ENCODE measurements around the gene TXNDC12.

The TXNDC12 gene

DNA sequence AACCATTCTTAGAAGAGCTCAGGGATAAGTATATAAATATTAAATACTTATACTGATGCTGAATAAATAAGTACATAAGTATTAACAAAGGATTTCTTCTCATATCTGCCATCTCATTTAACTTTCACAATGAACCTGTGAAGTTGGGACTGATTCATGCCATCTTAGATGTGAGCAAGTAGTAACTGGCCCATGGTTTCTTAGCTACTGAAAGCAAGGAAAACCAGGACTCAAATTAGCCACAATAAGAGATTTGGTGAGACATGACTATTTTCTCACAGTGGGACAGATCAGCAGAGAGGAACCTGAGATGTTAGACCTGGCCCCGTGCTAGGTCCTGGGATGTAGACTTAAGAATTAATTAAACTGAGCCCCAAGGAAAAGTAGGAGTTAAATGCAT lies 56.3 kb downstream of the TXNDC12 start:
- no peak for DNase-seq (ENCODE audit: low spot score)

GRCh38 chr1:51997974-51998382 lies 57.0 kb downstream of the TXNDC12 start:
- DNase-seq (ENCODE audit: low spot score): no peak

- DNase-seq (ENCODE audit: low spot score): peak; percentile 70
Observed at GRCh38 chr1:51990478-51990965, 64.5 kb downstream of the TXNDC12 start, which contains the start of gene RAB3B. RAB3B (minus strand) TSS chr1:51990700; CDS start chr1:51977117, 13,583 bp downstream.

DNA sequence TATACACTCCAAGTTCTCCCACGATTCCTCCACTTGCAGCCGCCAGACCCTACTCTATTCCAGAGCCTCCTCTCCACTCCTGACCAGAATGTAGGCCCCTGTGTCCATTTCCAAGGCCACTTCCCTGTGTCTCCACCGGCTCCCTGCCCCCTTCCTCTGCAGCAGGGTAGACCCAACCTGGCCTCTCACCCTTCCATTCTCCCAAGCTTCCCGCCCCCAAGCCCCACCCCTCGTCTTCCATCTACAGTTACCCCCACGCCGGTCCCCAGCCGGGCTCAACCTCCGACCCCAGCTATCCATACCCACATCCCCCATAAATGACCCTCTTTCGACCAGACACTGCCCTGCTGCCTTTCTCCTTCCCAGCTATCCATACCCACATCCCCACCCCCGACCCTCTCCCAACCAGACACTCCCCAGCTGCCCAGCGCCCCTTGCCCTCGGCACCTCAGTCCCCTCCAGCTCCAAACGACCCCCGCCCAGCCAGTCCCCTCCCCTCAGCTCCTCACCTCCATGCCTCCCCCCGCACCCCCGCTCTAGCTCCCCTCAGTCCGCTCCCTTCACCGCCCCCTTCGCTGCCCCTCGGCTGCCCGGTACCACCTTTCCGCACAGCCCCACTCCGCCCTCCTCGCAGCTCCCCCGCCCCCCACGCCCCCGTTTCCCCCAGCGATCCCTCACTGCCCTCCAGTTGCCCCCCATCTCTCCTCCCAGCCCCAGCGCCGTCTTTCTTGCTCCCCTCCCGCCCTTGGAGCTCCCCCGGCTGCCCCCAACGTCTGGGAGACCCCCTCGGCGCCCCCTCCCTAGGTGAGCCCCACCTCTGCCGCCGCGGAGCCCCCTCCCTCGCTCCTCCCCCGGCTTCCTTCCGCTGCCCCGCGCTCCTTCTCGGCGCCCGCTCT lies 65.2 kb downstream of the TXNDC12 start:
- no peak for DNase-seq (ENCODE audit: low spot score)

DNA sequence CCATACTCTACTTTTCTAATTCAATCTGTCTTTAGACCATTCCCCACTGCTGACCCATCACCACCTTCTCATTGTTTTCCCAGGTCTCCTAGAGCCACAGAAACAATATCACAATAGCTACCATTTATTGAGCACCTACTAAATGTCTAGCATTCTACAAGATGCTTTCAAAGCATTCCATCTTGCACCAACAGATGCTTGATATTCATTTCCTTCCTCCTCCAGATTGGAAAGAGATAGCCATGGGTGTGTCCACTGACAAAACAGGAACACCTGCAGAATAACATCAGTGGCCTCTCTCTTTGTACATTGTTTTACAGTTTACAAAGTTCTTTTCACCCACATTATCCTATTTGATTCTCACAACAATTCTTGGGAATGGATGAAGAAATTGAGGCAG lies 66.7 kb downstream of the TXNDC12 start:
- DNase-seq (ENCODE audit: low spot score): no peak

GRCh38 chr1:51986718-51987117 lies 68.3 kb downstream of the TXNDC12 start:
- peak; percentile 40 for DNase-seq (ENCODE audit: low spot score)

DNA sequence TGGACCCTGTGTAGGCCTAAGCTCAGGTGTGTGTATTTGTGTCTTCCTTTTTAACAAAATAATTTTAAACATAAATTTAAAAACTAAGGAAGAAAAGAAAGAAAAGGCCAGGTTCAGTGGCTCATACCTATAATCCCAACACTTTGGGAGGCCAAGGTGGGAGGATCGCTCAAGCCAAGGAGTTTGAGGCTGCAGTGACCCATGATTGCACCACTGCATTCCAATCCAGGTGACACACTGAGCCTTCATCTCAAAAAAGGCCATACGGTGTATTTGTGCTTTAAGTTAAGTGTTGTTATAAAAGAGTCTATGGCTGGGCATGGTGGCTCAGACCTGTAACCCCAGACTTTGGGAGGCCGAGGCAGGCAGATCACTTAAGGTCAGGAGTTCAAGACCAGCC lies 72.8 kb downstream of the TXNDC12 start:
- no peak for DNase-seq (ENCODE audit: low spot score)

- DNase-seq (ENCODE audit: low spot score): no peak
Observed at GRCh38 chr1:51981555-51981954, 73.4 kb downstream of the TXNDC12 start.

DNA sequence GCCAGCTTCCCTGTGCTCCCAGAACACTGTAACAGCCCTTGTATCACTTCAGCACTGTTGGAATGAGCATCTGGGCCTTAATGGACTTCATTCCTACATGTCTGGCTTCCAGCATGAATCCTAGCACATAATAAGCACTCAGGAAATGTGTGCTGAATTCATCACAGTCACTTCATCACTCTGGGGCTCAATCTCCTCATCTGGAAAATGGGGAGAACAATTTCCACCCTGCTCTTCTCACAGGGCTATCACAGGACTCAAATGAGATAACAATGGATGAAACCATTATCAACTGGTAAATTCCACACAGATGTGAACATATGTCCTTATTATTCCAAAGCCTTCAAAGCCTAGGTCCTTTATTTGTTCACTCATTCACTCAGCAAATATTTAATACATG lies 76.9 kb downstream of the TXNDC12 start:
- DNase-seq (ENCODE audit: low spot score): no peak

DNA sequence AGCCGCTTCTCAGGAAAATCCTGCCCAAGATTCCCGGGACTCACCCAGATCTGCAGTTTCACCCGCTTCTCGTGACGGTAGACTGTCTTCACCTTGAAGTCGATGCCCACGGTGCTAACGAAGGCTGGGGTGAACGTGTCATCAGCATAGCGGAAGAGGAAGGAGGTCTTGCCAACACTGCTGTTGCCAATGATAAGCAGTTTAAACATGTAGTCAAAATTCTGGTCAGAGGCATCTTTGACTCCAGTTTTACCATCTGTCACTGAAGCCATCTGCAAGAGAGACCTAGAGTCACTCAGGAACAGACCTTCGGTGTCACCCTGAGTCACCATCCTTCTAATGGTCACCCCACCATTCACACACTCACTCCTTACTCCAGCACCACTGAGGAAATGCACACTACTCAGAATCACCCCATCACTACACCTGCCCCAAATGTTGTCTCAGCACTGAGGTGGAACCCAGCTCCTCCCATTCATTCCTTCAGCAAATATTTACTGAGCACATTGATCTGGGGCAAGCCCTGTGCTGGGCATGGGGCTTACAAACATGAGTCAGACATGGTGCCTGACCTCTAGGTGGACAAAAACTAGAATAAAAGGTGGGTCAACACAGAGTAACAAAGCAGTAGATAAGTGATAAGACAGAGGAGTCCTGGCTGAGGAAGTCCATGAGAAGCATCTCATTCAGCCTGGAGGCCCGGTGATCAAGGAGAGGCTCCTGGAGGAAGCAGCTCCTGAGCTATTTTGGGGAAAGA lies 78.0 kb downstream of the TXNDC12 start:
- no peak for DNase-seq (ENCODE audit: low spot score)

DNA sequence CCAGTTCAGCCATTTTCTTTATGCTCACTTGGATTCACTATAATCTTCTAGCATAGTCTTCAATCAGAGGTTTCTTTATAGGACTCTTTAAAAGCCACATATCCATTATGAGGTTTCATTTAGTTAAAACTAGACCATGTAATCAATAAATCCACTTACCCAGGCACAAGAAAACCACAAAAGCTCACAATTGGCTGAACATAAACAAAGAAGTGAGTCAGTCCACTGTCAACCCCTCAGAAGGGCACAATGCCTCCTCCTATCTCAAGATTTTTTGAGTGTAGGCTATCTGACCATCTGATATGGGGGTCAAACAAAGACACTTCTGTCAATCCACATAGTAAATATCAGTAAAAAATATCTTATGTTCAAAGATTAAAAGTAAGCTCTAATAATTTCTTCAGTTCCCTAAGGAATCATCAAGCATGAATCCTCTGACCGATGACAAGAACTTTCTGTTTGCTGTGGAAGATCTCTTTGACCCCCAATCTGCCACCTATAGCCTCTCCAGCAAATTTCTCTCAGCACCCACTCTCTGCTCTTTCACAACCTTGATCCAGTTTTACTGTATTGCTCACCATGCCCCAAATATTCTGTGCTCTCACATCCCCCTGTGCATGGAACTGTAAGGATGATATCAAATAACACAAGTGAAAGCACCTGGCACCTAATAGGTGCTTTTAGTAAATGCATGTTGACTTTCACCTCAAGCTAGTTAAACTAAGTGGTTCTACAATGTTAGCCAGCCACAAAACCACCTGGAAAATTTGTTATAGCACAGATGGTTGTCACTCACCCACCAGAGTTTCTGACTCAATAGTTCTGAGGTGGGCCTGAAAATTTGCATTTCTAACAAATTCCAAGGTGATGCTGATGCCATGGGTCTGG lies 81.2 kb downstream of the TXNDC12 start:
- DNase-seq (ENCODE audit: low spot score): no peak

Small RNA genes within 50 kb of the gene (small RNA-seq; reads per million reads assigned to genes)
- gene RN7SL290P: 0 reads per million in 2 experiments
- 0.03 to 0.58 reads per million in 2 experiments for gene RNA5SP48
